ENCODE data around the gene ZDHHC14.
"Not testable (repeated sequence)": the region's sequence is repeated elsewhere in the genome, so short reads cannot be mapped to it uniquely, and the experiment has no call there.

Gene ZDHHC14

DNA sequence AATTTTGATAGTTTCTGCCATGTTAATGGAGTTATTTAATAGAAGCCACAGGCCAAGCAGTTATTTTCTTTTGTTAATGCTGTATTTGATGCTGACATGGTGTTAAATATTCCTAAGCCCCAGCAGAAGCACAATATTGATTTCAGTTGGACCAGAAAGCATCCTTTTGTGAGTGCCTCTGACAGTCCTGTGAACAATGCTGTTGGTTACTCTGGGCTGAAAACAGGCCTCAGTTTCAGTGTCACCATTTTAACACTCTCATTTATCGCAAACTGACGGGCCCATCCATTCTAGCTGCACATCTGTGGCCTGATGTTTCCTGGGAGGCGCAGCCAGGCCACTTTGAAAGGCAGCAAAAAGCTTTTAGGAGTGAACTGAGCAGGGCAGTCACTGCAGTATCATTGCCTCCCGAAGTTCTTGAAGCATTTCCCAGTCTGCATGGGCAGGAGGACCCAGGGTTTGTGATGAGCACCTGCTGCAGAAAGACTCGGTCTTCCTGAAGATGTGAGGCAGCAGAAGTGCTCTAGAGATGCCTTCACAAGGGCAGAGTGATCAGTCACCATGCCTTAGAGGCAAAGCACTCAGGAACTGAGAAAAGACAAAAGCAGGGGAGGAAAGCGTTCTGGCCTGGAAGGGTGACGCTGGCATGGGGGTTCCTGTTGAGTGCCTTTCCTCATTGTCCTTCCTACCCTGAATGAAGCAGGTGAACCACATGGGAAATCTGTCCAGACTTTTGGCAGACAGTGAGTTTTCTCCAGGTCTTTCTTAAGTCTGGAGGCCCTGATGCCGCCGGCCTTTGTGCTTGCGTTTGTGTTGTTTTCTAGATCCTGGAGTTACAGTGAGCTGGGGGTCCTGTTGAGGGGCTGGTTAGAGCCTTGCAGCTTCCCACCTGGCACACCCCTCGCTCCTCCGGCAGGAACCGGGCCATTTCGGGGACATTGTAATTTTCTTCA, 74.0 kb downstream of the ZDHHC14 start:
- H3K27ac Mint-ChIP-seq: peak overlapping the region; percentile 1

DNA sequence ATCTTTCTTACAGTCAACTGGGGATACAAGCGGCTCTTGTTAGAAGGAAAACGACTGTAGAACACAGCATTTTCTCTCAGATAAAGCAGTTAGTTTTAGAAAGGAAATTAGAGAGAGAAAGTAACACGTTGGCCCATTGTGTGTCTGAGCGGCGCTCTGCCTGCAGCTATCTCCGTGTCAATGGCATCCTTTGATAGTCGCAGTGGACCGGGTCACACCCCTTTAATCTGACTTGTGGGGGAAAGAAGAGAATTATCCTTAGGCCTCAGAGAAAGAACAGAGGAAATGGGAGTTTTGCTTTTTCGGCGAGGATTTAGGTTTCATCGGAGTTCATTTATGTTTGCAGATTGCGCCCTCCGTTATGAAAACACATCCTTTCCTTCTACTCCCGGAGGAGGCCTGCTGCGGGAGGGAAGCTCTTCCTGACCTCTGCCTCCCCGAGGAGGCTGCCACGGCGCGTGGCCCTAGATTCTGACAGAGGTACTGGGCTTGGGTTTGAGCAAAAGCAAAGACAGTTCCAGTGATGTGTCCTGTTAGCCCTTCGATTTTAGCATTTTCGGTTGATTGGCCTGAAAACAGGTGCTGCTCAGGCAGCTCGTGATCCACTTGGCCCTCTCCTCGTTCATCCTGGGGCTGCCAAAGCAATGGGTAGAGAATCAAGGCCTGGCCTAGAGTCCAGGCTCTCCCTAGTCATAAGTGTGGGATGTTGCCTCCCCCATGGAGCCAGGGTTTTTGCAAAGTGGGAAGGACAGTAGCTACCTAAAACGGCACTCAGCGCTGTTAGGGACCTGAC, 74.9 kb downstream of the ZDHHC14 start:
- Mint-ChIP-seq H3K9me3 (no peaks in the 10 kb centered on the region), H3K4me1 (ENCODE audit: low read depth) (peaks cover 42% of the 10 kb centered on the region), H3K27me3 (no peaks in the 10 kb centered on the region), H3K27ac (peak overlapping the region; percentile 55), H3K4me3 (no peak overlapping the region), H3K36me3 (ENCODE audit: low read depth) (no peaks in the 10 kb centered on the region)

More for the DNA sequence above, 74.0 kb downstream of the ZDHHC14 start:
- H3K4me1 Mint-ChIP-seq (ENCODE audit: low read depth): peaks cover 33% of the 10 kb centered on the region
- no peaks in the 10 kb centered on the region for H3K27me3 Mint-ChIP-seq
- no peak overlapping the region for H3K4me3 Mint-ChIP-seq
- H3K36me3 Mint-ChIP-seq (ENCODE audit: low read depth): no peaks in the 10 kb centered on the region
- H3K9me3 Mint-ChIP-seq: no peaks in the 10 kb centered on the region

GRCh38 chr6:157456524-157456829, 75.5 kb downstream of the ZDHHC14 start:
- no peak overlapping the region for H3K4me3 Mint-ChIP-seq
- no peaks in the 10 kb centered on the region for H3K36me3 Mint-ChIP-seq (ENCODE audit: low read depth)
- H3K9me3 Mint-ChIP-seq: no peaks in the 10 kb centered on the region
- H3K27ac Mint-ChIP-seq: peak overlapping the region; percentile 55
- H3K4me1 Mint-ChIP-seq (ENCODE audit: low read depth): peaks cover 47% of the 10 kb centered on the region
- no peaks in the 10 kb centered on the region for H3K27me3 Mint-ChIP-seq

DNA sequence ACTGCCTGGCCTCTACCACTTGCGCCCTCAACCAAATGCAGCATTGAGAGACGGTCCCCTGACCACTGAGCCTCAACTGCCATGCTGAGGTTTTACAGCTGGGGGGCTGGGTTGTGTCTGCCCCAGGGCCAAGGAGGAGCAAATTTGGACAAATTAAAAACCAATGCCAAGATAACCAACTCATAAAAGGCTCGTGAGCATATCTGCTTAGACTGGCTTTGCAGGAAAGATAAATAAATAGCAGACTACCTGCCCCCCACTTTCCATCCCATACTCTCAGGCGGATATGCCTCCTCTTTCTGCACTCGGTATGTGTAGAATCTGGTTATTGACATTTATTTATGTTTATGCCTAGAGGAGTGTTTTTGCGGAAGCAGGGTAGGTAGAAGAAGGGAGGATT, 76.8 kb downstream of the ZDHHC14 start:
- H3K4me3 Mint-ChIP-seq: no peak overlapping the region
- no peaks in the 10 kb centered on the region for H3K9me3 Mint-ChIP-seq
- peaks cover 53% of the 10 kb centered on the region for H3K4me1 Mint-ChIP-seq (ENCODE audit: low read depth)
- H3K27ac Mint-ChIP-seq: no peak overlapping the region
- H3K36me3 Mint-ChIP-seq (ENCODE audit: low read depth): no peaks in the 10 kb centered on the region
- H3K27me3 Mint-ChIP-seq: no peaks in the 10 kb centered on the region

GRCh38 chr6:157459327-157459726, 78.3 kb downstream of the ZDHHC14 start:
- Mint-ChIP-seq H3K27me3 (no peaks in the 10 kb centered on the region), H3K27ac (peak overlapping the region; percentile 91), H3K4me3 (peak overlapping the region; percentile 63), H3K36me3 (ENCODE audit: low read depth) (no peaks in the 10 kb centered on the region), H3K4me1 (ENCODE audit: low read depth) (peaks cover 64% of the 10 kb centered on the region), H3K9me3 (no peaks in the 10 kb centered on the region)

GRCh38 chr6:157460182-157460999, 79.4 kb downstream of the ZDHHC14 start:
- Mint-ChIP-seq H3K27ac (peak overlapping the region; percentile 89), H3K27me3 (no peaks in the 10 kb centered on the region), H3K4me1 (ENCODE audit: low read depth) (peaks cover 75% of the 10 kb centered on the region), H3K4me3 (peak overlapping the region; percentile 4), H3K36me3 (ENCODE audit: low read depth) (no peaks in the 10 kb centered on the region), H3K9me3 (no peaks in the 10 kb centered on the region)

DNA sequence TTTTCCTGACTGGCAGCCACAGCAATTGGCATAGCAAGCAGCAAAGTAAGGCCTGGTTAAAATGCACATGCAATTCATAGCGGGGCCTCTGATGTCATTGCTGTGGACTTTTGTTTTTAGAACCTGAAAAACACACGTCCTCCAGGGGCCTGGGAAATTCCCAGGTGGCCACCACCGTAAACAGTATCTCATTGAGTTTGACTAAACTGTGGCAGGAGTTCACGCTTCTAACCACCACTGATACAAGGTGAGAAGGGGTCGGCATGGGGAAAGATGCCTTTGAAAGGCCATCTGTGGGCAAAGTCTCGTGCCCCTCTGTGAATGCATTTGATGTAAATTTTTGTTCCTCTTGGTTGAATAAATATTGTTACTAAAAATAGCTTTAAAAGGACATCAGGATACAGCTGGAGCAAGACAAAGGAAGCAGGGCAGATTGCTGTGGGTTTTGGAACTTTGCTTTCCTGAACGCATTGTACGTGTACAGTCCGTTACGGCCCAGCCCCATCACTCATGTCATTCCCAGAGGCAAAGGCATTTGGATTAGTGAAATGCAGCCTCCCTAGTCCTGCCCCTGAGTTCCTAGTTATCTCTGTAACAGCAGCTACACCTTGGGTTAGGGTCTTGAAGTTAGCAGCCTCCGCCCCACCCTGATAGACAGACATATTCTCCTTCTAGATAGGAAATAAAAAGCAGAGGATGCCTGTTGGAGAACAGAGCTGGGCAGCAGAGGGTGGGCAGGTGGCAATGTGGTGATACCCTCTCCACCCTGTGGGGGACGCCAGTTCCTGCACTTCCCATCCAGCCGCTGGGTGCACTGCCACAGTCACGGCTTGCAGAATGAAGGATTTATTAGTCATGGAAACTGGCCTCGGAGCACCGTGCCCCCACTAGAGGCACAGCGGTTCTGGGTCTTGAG, 80.3 kb downstream of the ZDHHC14 start:
- H3K4me3 Mint-ChIP-seq: peak overlapping the region; percentile 4
- peak overlapping the region; percentile 89 for H3K27ac Mint-ChIP-seq
- H3K36me3 Mint-ChIP-seq (ENCODE audit: low read depth): no peaks in the 10 kb centered on the region
- H3K9me3 Mint-ChIP-seq: no peaks in the 10 kb centered on the region
- H3K27me3 Mint-ChIP-seq: no peaks in the 10 kb centered on the region
- H3K4me1 Mint-ChIP-seq (ENCODE audit: low read depth): peaks cover 74% of the 10 kb centered on the region

DNA sequence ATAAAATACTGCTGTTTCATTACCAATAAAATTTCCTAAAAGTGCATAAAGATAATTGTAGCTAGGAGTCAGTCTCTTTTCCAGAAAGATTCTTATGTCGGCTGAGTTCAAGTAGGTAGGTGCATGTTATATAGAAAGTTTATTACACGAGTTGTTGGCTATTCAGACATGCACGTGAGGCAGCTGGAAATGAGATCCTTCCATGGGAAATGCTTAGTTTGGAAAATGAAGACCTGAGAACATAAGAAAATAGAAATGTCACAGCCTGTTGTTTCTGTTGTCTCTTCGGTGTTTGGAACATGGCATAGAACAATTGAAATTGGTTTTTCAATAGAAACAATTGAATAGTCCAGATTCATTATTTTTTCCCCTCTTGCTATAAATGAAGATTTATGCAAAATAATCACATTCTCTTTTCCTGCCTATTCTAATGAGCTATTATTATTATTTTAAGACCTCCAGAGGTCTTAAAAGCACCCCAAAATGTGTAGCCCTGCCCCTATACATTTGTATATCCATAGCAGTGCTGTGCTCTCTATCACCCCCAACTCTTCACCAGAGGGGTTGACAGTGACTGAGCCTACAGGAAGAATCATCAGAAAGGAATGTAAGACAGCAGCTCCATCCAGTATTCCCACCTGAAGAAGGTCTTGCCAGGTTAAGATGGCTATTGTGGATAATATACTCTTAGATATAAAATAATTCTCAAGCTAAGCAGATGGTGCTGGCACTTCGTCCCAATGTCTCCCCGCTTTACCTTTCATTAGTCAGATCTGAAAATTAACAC, 82.2 kb downstream of the ZDHHC14 start:
- Mint-ChIP-seq H3K36me3 (ENCODE audit: low read depth) (no peaks in the 10 kb centered on the region), H3K27ac (no peak overlapping the region), H3K4me1 (ENCODE audit: low read depth) (peaks cover 60% of the 10 kb centered on the region), H3K27me3 (no peaks in the 10 kb centered on the region), H3K4me3 (no peak overlapping the region), H3K9me3 (no peaks in the 10 kb centered on the region)

DNA sequence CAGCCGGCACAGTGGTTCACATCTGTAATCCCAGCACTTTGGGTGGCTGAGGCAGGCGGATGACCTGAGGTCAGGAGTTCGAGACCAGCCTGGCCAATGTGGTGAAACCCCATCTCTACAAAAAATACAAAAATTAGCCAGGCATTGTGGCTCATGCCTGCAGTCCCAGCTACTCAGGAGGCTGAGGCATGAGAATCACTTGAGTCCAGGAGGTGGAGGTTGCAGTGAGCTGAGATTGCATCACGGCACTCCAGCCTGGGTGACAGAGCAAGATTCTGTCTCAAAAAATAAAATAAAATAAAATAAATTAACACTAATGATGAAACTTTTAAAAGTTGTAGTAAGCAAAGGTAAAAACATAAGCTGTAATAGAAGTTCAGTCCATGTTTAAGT, 82.7 kb downstream of the ZDHHC14 start:
- not testable (repeated sequence) for H3K4me3 Mint-ChIP-seq; H3K27me3 Mint-ChIP-seq; H3K27ac Mint-ChIP-seq; H3K9me3 Mint-ChIP-seq; H3K36me3 Mint-ChIP-seq (ENCODE audit: low read depth)
- H3K4me1 Mint-ChIP-seq (ENCODE audit: low read depth): peaks cover 57% of the 10 kb centered on the region

DNA sequence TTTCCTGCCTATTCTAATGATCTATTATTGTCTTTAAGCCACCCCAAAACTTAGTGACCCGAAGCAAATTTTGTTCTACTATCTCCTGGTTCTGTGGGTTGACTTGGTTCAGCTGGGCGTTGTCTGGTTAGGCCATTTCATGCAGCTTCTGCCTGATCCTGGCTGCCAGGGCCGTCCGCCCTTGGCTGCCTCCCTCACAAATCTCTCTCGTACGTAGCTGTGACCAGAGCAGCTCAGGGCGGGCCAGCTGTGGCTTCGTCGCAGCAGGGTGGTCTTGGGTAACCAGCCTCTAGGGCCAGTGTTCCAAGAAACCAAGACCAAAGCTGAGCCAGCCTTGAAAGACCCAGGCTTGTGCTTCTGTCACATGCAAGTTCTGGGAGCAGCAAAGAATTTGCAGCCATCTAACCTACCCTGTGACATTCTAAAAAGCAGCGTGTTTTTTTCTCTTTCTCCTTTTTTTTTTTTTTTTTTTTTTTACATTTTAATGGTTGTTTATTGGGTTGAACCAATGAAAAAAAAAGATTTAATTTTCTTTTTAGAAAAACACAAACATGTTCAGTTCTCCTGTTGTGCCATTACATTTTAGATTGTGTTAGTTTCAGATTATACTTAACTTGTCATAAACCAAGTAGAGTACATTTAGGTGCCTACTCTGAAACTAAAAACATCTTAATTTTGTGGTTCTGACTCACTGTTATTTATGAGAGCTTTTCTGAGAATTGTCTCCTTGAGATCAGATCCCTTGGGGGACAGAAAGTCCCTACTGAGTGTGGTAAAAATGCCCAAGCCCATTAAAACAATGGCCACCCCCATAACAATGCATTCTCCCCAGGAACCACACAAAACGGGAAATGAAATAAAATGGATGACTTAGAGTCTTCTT, 83.9 kb downstream of the ZDHHC14 start:
- Mint-ChIP-seq H3K27ac (peak overlapping the region; percentile 87), H3K4me3 (peak overlapping the region; percentile 32)

GRCh38 chr6:157466342-157466648, 85.3 kb downstream of the ZDHHC14 start:
- Mint-ChIP-seq H3K27ac (no peak overlapping the region), H3K27me3 (no peaks in the 10 kb centered on the region), H3K4me3 (no peak overlapping the region), H3K9me3 (no peaks in the 10 kb centered on the region), H3K4me1 (ENCODE audit: low read depth) (peaks cover 34% of the 10 kb centered on the region), H3K36me3 (ENCODE audit: low read depth) (no peaks in the 10 kb centered on the region)

More for the DNA sequence above, 83.9 kb downstream of the ZDHHC14 start:
- Mint-ChIP-seq H3K9me3 (no peaks in the 10 kb centered on the region), H3K36me3 (ENCODE audit: low read depth) (no peaks in the 10 kb centered on the region), H3K27me3 (no peaks in the 10 kb centered on the region), H3K4me1 (ENCODE audit: low read depth) (peaks cover 47% of the 10 kb centered on the region)

DNA sequence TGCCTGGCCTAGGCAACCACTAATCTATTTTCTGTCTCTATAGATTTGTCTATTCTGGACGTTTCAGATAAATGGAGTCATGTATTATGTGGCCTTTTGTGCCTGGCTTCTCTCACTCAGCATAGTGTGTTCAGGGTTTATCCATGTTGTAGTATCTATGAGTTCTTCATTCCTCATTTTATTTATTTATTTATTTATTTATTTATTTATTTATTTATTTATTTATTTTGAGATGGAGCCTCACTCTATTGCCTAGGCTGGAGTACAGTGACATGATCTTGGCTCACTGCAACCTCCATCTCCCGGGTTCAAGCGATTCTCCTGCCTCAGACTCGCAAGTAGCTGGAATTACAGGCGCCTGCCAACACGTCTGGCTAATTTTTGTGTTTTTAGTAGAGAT, 86.3 kb downstream of the ZDHHC14 start:
- peaks cover 30% of the 10 kb centered on the region for H3K4me1 Mint-ChIP-seq (ENCODE audit: low read depth)
- not testable (repeated sequence) for H3K9me3 Mint-ChIP-seq; H3K27ac Mint-ChIP-seq; H3K27me3 Mint-ChIP-seq; H3K4me3 Mint-ChIP-seq; H3K36me3 Mint-ChIP-seq (ENCODE audit: low read depth)

GRCh38 chr6:157468054-157468453, 87.1 kb downstream of the ZDHHC14 start:
- Mint-ChIP-seq H3K4me3 (no peak overlapping the region), H3K9me3 (no peaks in the 10 kb centered on the region), H3K27ac (no peak overlapping the region), H3K4me1 (ENCODE audit: low read depth) (peaks cover 23% of the 10 kb centered on the region), H3K27me3 (no peaks in the 10 kb centered on the region), H3K36me3 (ENCODE audit: low read depth) (no peaks in the 10 kb centered on the region)

All from stimulated activated naive CD8-positive, alpha-beta T cell treated with anti-CD3 and anti-CD28 coated beads, Interleukin-15, Interleukin-2, amounts not matched to agents 100 ng/mL and 50 ng/mL, for 24 hours (primary cell).